HG03432 (cell line): ENCODE measurements around the gene SMIM10L2A.
"Not testable (repeated sequence)": the region's sequence is repeated elsewhere in the genome, so short reads cannot be mapped to it uniquely, and the experiment has no call there.

ENCODE experiments used
- ATAC-seq: cut with Tn5 transposase; IDR thresholded peaks from one replicate; pipeline ENCODE4 v1.9.1; 2021; ENCODE audit warnings: mild to moderate bottlenecking, moderate library complexity; ENCODE audit not compliant: unreplicated experiment

SMIM10L2A gene

DNA sequence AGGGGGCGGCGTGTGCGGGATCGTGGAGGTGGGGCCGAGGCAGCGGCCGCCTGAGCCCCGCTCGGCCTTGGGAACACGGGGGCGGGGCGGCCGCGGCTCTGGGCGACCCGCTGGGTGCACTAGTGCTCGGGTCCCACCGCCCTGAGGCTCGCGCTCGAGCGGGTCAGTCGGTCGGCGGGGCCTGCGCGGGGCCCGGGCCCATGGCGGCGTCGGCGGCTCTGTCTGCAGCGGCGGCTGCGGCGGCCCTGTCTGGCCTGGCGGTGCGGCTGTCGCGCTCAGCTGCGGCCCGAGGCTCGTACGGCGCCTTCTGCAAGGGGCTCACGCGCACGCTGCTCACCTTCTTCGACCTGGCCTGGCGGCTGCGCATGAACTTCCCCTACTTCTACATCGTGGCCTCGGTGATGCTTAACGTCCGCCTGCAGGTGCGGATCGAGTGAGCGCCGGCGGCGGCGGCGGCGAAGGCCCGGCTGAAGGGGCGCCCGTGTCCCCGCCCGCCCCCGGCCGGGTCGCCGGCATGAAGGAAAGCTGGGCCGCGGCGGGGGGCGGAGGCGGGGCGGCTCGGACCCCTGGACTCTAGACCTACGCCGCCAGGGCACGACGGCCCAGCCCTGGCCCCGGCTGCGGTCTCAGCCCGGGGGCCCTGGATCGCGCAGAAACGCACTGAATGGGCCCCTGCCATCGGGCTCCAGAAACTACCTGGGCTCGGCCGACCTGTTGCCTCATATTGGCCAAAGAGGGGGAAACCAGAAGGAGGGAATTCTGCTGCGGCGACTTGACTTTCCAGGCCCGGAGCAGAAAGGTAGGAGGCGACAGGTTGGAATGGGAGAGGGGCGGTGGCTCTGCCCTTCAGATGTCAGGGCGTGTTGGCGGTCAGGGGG lies at the start of gene SMIM10L2A:
SMIM10L2A (plus strand) TSS at position 13 of the 878 bp plus-strand sequence; CDS start at position 201, 188 bp downstream.
- ATAC-seq = peak; percentile 52

DNA sequence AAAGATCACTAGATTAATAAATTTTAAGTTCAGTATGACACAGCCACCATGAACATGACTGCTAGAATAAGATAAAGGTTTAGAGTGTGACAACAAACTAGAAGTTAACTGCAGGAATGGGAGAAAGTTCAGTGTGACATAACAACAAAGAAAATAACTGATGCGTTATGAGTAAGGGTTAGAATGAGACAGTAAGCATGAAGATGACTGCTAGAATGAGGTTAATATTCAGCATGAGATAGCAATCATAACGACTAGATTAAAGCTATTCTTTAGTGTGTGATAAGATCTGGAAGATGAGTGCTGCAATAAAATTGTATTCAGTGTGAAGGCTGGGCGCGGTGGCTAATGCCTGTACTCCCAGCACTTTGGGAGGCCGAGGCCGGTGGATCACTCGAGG lies 48.4 kb upstream of the SMIM10L2A start:
- ATAC-seq = no peak

GRCh38 chrX:135382260-135382659 lies 39.5 kb upstream of the SMIM10L2A start:
- no peak for ATAC-seq

DNA sequence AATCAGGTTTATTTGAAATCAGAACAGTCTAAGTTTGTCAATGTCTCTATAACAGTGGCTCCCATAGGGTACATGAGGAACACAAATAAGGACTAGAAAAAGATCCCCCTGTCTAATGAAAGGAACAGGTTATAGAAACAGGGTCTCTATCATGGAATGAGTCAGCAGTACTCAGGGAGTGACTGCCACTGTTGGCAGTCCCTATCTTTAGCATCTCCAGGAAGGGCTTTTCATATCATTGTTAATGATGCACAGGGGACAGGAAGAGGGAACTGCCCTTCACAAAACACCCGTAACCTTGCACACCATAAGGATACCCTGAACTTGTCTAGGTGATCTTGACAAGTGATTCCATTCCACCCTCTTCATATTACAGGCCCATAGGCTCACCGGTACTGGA lies 38.5 kb upstream of the SMIM10L2A start:
- ATAC-seq = no peak

GRCh38 chrX:135384161-135384836 lies 37.4 kb upstream of the SMIM10L2A start:
- ATAC-seq = no peak

- ATAC-seq = no peak
Measured at GRCh38 chrX:135388841-135389240, 32.9 kb upstream of the SMIM10L2A start.

- no peak for ATAC-seq
Measured at GRCh38 chrX:135389243-135389642, 32.5 kb upstream of the SMIM10L2A start.

DNA sequence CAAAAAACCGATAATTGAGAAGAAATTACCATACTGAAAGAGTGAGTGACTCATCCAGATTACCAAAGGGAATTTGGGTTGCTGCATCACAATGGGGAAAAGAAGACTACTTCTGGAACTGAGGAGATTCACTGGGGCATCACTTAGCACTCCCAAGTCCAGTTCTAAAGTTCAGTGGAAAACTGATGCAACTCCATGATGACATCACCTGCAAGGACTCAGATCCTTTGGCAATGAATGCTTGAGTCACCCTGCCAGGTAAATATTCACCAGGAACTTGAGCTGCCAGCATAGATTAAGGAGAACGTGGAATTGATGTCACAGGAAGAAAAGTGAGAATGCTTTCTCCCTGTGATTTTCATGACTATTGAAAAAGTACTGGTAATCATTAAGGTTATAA lies 32.0 kb upstream of the SMIM10L2A start:
- ATAC-seq = no peak

- no peak for ATAC-seq
Measured at GRCh38 chrX:135391734-135392133, 30.0 kb upstream of the SMIM10L2A start.

DNA sequence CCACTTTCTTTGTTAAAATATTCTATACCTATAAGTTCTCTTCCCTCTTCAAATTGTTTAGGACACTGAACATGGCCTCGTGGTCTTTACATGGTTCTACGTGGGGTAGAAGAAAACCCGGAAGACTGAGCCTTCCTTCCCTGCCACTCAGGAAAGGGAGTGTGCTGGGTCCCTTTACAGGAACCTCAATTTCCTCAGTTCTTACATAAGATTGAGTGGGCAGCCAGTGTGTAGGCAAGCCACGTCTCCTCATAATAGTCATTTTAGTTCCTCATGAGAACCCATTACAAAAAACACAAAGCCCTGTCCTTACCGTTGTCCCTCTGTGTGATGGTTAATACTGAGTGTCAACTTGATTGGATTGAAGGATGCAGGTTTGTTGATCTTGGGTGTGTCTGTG lies 28.7 kb upstream of the SMIM10L2A start:
- no peak for ATAC-seq

- ATAC-seq = no peak
Measured at GRCh38 chrX:135395064-135395463, 26.7 kb upstream of the SMIM10L2A start.

- no peak for ATAC-seq
Measured at GRCh38 chrX:135396109-135396508, 25.6 kb upstream of the SMIM10L2A start.

- ATAC-seq = no peak
Measured at GRCh38 chrX:135396566-135396965, 25.2 kb upstream of the SMIM10L2A start.

- no peak for ATAC-seq
Measured at GRCh38 chrX:135397652-135398051, 24.1 kb upstream of the SMIM10L2A start.

- no peak for ATAC-seq
Measured at GRCh38 chrX:135403374-135403773, 18.4 kb upstream of the SMIM10L2A start.

GRCh38 chrX:135406428-135406827 lies 15.3 kb upstream of the SMIM10L2A start:
- ATAC-seq = not testable (repeated sequence)

GRCh38 chrX:135408794-135409193 lies 12.9 kb upstream of the SMIM10L2A start:
- no peak for ATAC-seq

GRCh38 chrX:135410861-135411627 lies 10.7 kb upstream of the SMIM10L2A start:
- no peak for ATAC-seq

DNA sequence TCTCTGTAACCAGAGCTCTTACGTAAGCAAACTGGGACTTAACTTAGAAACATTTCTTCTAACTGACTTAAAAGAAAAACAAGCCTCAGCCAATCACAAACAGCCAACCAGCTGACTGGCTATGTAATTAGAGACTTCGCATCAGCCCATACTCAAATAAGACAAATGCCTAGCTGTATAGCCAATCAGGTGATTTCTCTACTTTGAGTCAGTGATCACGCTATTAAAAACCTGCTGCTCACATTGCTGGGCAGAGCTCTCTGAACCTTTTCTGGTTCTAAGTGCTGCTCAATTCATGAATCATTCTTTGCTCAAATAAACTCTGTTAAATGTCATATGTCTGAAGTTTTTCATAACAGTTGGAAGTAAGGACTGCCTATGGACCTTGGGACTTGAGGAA lies 9.9 kb upstream of the SMIM10L2A start:
- no peak for ATAC-seq

- ATAC-seq = no peak
Measured at GRCh38 chrX:135416546-135416945, 5.2 kb upstream of the SMIM10L2A start.

- no peak for ATAC-seq
Measured at GRCh38 chrX:135420831-135421230, 913 bp upstream of the SMIM10L2A start.
